HCT116 (cell line): Measurements from ENCODE around the gene PILRA.

Source experiments
- EZH2 ChIP-seq: fragments of 200-600 bp; sonication (generic); IDR thresholded peaks from 2 replicates; pipeline ENCODE4 v1.6.1; 2017; ENCODE audit warnings: antibody characterized with exemption, mixed run types
- FOSL1 ChIP-seq: IDR thresholded peaks from 2 replicates; pipeline ENCODE4 v1.6.1; 2012; ENCODE audit warnings: low read depth
- POLR2AphosphoS5 ChIP-seq: IDR thresholded peaks from 2 replicates; pipeline ENCODE4 v1.6.1; 2011; ENCODE audit warnings: mild to moderate bottlenecking, low read depth, low read length, moderate library complexity
- SRF ChIP-seq: IDR thresholded peaks from 2 replicates; pipeline ENCODE4 v1.6.1; 2012; ENCODE audit warnings: low read depth
- ZFX ChIP-seq: fragments of 450-650 bp; IDR thresholded peaks from 2 replicates; pipeline ENCODE4 v1.6.1; 2017
- ZNF274 ChIP-seq: fragments of 200-500 bp; sonication (Bioruptor generic); IDR thresholded peaks from 2 replicates; pipeline ENCODE4 v1.6.1; 2014; ENCODE audit warnings: mild to moderate bottlenecking, low read depth, low read length, inconsistent platforms
- TF ChIP-seq, protein P1 (sequence below), 3 experiments: fragments of 200-600 bp in 1 of 3; sonication (generic) in 1 of 3; IDR thresholded peaks in 2 of 3; conservative IDR thresholded peaks in 1 of 3; 2 replicates each; pipeline ENCODE4 v1.5.1; 2012 to 2017; ENCODE audit warnings: low read depth in 2 of 3, low read length in 2 of 3, antibody characterized with exemption in 1 of 3, borderline replicate concordance in 1 of 3, control low read depth in 1 of 3, mild to moderate bottlenecking in 1 of 3, mixed read lengths in 1 of 3, mixed run types in 1 of 3, moderate library complexity in 1 of 3; ENCODE audit not compliant: insufficient read depth in 1 of 3

DNA sequence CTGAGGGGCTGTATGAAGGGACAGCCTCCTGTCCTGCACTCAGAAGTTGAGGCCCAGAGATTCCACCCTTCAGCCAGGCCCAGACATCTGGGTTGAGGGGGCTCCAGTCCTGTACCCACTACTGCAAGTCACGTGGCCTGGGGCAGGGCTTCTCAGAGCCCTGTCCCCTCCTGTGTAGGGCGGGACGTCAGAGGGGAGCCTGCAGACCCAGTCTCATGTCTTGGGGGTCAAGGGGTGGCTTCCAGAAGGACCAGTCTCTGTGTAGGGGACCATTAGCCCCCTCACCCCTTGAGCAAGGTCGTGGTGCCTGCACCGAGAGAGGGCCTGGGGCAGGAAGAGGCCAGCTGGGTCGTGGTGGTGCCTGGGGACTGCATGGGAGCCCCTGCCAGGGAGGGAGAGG lies 593 bp upstream of the PILRA start:
- TF ChIP-seq, protein P1, sequence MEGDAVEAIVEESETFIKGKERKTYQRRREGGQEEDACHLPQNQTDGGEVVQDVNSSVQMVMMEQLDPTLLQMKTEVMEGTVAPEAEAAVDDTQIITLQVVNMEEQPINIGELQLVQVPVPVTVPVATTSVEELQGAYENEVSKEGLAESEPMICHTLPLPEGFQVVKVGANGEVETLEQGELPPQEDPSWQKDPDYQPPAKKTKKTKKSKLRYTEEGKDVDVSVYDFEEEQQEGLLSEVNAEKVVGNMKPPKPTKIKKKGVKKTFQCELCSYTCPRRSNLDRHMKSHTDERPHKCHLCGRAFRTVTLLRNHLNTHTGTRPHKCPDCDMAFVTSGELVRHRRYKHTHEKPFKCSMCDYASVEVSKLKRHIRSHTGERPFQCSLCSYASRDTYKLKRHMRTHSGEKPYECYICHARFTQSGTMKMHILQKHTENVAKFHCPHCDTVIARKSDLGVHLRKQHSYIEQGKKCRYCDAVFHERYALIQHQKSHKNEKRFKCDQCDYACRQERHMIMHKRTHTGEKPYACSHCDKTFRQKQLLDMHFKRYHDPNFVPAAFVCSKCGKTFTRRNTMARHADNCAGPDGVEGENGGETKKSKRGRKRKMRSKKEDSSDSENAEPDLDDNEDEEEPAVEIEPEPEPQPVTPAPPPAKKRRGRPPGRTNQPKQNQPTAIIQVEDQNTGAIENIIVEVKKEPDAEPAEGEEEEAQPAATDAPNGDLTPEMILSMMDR (IDR thresholded peaks at IDR 0.05 in 2 of 3, conservative IDR thresholded peaks at IDR 0.05 in 1 of 3; ENCODE audit: borderline replicate concordance in 1 of 3, insufficient read depth in 1 of 3, low read depth in 2 of 3, low read length in 2 of 3) = no peak
- TF ChIP-seq POLR2AphosphoS5 = no peak
- TF ChIP-seq ZNF274 = no peak
- no peak for TF ChIP-seq EZH2
- no peak for TF ChIP-seq SRF
- TF ChIP-seq ZFX = no peak
- no peak for TF ChIP-seq FOSL1
